HG03575 (cell line): ENCODE data around the gene COL18A1.

ENCODE experiments used
- ATAC-seq: cut with Tn5 transposase; IDR thresholded peaks from one replicate; pipeline ENCODE4 v1.9.1; 2021; ENCODE audit not compliant: unreplicated experiment, insufficient number of reproducible peaks, low FRiP score; ENCODE audit errors: extremely low read depth

COL18A1 gene

GRCh38 chr21:45542667-45543370 is 137.9 kb downstream of the COL18A1 start:
- no peak for ATAC-seq

GRCh38 chr21:45543371-45543709 is 138.4 kb downstream of the COL18A1 start:
- no peak for ATAC-seq

GRCh38 chr21:45543710-45544448 is 138.9 kb downstream of the COL18A1 start:
- ATAC-seq, result no peak

- ATAC-seq, result no peak
Observed at GRCh38 chr21:45544449-45545235, 139.7 kb downstream of the COL18A1 start.

- ATAC-seq, result no peak
Observed at GRCh38 chr21:45545236-45545570, 140.2 kb downstream of the COL18A1 start.

GRCh38 chr21:45545691-45546531 is 140.9 kb downstream of the COL18A1 start:
- no peak for ATAC-seq

GRCh38 chr21:45546636-45547544 is 141.9 kb downstream of the COL18A1 start:
- no peak for ATAC-seq

- ATAC-seq, result no peak
Observed at GRCh38 chr21:45547545-45547900, 142.6 kb downstream of the COL18A1 start.

GRCh38 chr21:45548711-45549491 is 143.9 kb downstream of the COL18A1 start:
- no peak for ATAC-seq

- no peak for ATAC-seq
Observed at GRCh38 chr21:45549626-45550463, 144.9 kb downstream of the COL18A1 start.

GRCh38 chr21:45550522-45551210 is 145.7 kb downstream of the COL18A1 start:
- no peak for ATAC-seq

- no peak for ATAC-seq
Observed at GRCh38 chr21:45551316-45551715, 146.4 kb downstream of the COL18A1 start.

- no peak for ATAC-seq
Observed at GRCh38 chr21:45551783-45552695, 147.1 kb downstream of the COL18A1 start.

GRCh38 chr21:45552696-45553391 is 147.9 kb downstream of the COL18A1 start:
- ATAC-seq, result no peak
